ENCODE data around the gene ADAMTS9. TPM values are rescaled to one million over a fixed set of nuclear protein-coding genes. Genes with fewer than 3 reads are reported as not detected.

ADAMTS9 gene
- total and polyA plus RNA-seq, 12 donors, result 9.7 to 102 (median 18.6) TPM

- Histone ChIP-seq H3K4me1 (peaks cover 0 to 12% (median 0%) of the 10 kb centered on the region in 9 donors), H3K4me3 (no peak overlapping the region), H3K27me3 (no peaks in the 10 kb centered on the region), H3K36me3 (peaks cover 0 to 75% (median 9%) of the 10 kb centered on the region in 9 donors), H3K27ac (no peak overlapping the region), H3K9me3 (no peaks in the 10 kb centered on the region)
- ATAC-seq, result peak in 1 of 8 donors; percentile 28
- intact Hi-C loops (cut with DNase I), result no loop called here
- TF ChIP-seq, protein P1, sequence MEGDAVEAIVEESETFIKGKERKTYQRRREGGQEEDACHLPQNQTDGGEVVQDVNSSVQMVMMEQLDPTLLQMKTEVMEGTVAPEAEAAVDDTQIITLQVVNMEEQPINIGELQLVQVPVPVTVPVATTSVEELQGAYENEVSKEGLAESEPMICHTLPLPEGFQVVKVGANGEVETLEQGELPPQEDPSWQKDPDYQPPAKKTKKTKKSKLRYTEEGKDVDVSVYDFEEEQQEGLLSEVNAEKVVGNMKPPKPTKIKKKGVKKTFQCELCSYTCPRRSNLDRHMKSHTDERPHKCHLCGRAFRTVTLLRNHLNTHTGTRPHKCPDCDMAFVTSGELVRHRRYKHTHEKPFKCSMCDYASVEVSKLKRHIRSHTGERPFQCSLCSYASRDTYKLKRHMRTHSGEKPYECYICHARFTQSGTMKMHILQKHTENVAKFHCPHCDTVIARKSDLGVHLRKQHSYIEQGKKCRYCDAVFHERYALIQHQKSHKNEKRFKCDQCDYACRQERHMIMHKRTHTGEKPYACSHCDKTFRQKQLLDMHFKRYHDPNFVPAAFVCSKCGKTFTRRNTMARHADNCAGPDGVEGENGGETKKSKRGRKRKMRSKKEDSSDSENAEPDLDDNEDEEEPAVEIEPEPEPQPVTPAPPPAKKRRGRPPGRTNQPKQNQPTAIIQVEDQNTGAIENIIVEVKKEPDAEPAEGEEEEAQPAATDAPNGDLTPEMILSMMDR (IDR thresholded peaks at IDR 0.05), result no peak
- WGBS, 2 donors, result 37 to 40% methylated on average over 3 of the region's 3 CpGs
- no peak for DNase-seq
These were observed 124.0 kb downstream of the ADAMTS9 start for GRCh38 chr3:64563751-64564150.

- Histone ChIP-seq H3K36me3 (peaks cover 0 to 75% (median 12%) of the 10 kb centered on the region in 9 donors), H3K27ac (peak overlapping the region in 3 of 10 donors; percentile 6 to 41 (median 18)), H3K27me3 (no peaks in the 10 kb centered on the region), H3K9me3 (no peaks in the 10 kb centered on the region), H3K4me3 (peak overlapping the region in 5 of 10 donors; percentile 21 to 40 (median 30)), H3K4me1 (peaks cover 0 to 12% (median 0%) of the 10 kb centered on the region in 9 donors)
- TF ChIP-seq, protein P1 (IDR thresholded peaks at IDR 0.05), result no peak
- intact Hi-C loops (cut with DNase I), result no loop called here
- 84 to 87% methylated on average over 2 of the region's 2 CpGs for WGBS, 2 donors
- DNase-seq (no peak), ATAC-seq (no peak)
These were observed 125.9 kb downstream of the ADAMTS9 start for GRCh38 chr3:64561868-64562267.

- H3K9me3 ChIP-seq, result no peaks in the 10 kb centered on the region
- no peaks in the 10 kb centered on the region for H3K27me3 ChIP-seq
- peaks cover 0 to 12% (median 0%) of the 10 kb centered on the region in 9 donors for H3K4me1 ChIP-seq
- DNase-seq, result no peak
- TF ChIP-seq, protein P1 (IDR thresholded peaks at IDR 0.05), result no peak
- H3K36me3 ChIP-seq, result peaks cover 0 to 75% (median 12%) of the 10 kb centered on the region in 9 donors
- intact Hi-C loops (cut with DNase I), result no loop called here
- 72 to 74% methylated on average over 22 of the region's 22 CpGs for WGBS, 2 donors
- peak in 7 of 8 donors; percentile 31 to 70 (median 56) for ATAC-seq
- H3K27ac ChIP-seq, result peak overlapping the region in 3 of 10 donors; percentile 6 to 41 (median 18)
- H3K4me3 ChIP-seq, result peak overlapping the region in 5 of 10 donors; percentile 21 to 40 (median 30)
These were observed 126.4 kb downstream of the ADAMTS9 start for GRCh38 chr3:64561325-64561843.

DNA sequence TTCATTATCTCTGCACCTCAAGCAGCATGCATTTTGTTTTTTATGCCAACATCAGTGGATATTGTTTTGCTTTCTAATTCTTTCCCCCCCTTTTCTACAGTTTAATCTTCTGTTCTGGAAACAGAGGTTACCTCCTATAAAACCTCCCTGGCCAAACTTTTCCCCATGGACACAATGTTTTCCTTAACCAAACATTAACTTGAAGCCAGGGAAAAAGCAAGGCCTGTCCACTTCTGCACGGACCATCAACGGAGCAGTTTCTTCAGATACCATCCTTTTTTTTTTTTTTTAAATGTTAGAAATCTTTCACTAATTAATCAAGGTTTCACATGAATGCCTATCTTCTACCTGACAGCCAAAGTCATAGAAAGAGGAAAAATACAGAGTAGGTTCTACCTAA, 127.0 kb downstream of the ADAMTS9 start:
- 65 to 78% methylated on average over 2 of the region's 2 CpGs for WGBS, 2 donors
- Histone ChIP-seq H3K9me3 (no peaks in the 10 kb centered on the region), H3K27ac (peak overlapping the region in 1 of 10 donors; percentile 41), H3K36me3 (peaks cover 0 to 75% (median 12%) of the 10 kb centered on the region in 9 donors), H3K27me3 (no peaks in the 10 kb centered on the region), H3K4me3 (peak overlapping the region in 4 of 10 donors; percentile 28 to 40 (median 32)), H3K4me1 (peaks cover 0 to 12% (median 0%) of the 10 kb centered on the region in 9 donors)
- intact Hi-C loops (cut with DNase I), result no loop called here
- ATAC-seq (peak in 2 of 8 donors; percentile 42 to 46), DNase-seq (no peak)
- TF ChIP-seq, protein P1 (IDR thresholded peaks at IDR 0.05), result no peak
